Loucy (cell line): ENCODE results near the gene HASPIN.

ENCODE experiments used
- EZH2phosphoT487 ChIP-seq: fragments of 200-600 bp; IDR thresholded peaks from 2 replicates; pipeline ENCODE4 v1.6.1; 2018; ENCODE audit warnings: antibody characterized with exemption, mild to moderate bottlenecking, moderate library complexity, borderline replicate concordance
- TF ChIP-seq, protein P1 (sequence below): fragments of 200-600 bp; sonication (generic); conservative IDR thresholded peaks from 2 replicates; pipeline ENCODE4 v1.5.1; 2014; ENCODE audit warnings: mild to moderate bottlenecking, antibody characterized with exemption, low read length

DNA sequence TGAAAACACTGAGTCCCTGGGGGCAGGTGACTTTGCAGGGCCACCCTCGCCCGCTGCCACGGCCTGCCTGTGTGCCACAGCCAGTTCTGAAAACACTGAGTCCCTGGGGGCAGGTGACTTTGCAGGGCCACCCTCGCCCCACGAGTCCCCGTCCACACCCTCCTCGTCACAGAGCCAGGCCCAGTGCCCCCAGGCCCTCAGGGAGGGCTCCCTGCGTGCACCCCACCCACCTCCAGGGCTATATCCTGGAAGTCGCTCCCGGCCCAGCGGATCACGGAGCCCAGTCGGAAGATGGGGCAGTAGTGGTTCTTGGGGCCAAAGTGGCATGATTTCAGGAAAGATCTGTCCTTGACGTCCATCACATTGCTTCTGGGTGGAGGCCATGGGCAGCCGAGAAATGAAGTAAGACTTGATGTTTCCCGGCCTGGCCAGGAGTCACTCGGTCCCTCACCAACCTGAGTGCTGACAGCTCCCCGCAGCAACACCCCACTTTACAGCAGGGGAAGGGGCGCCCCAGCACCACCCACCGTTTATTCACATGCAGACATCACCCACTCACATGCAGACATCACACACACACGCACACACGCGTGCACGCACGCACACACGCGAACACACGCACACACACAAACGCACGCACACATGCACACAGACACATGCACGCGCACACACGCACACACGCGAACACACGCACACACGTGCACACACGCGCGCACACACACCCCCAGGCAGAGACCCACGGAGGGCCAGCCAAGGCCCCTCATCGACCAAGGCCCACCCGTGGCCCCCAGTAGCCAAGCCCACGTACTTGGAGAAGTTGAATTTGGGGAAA lies 34.2 kb upstream of the HASPIN start:
- TF ChIP-seq, protein P1, sequence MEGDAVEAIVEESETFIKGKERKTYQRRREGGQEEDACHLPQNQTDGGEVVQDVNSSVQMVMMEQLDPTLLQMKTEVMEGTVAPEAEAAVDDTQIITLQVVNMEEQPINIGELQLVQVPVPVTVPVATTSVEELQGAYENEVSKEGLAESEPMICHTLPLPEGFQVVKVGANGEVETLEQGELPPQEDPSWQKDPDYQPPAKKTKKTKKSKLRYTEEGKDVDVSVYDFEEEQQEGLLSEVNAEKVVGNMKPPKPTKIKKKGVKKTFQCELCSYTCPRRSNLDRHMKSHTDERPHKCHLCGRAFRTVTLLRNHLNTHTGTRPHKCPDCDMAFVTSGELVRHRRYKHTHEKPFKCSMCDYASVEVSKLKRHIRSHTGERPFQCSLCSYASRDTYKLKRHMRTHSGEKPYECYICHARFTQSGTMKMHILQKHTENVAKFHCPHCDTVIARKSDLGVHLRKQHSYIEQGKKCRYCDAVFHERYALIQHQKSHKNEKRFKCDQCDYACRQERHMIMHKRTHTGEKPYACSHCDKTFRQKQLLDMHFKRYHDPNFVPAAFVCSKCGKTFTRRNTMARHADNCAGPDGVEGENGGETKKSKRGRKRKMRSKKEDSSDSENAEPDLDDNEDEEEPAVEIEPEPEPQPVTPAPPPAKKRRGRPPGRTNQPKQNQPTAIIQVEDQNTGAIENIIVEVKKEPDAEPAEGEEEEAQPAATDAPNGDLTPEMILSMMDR, result no peak
- no peak for TF ChIP-seq EZH2phosphoT487
